GM21529 (cell line): ENCODE results near the gene PDPN.
"Not testable (repeated sequence)": the region's sequence is repeated elsewhere in the genome, so short reads cannot be mapped to it uniquely, and the experiment has no call there.

Source experiments
- ATAC-seq: cut with Tn5 transposase; IDR thresholded peaks from one replicate; pipeline ENCODE4 v1.9.1; 2021; ENCODE audit not compliant: unreplicated experiment

PDPN gene, protein sequence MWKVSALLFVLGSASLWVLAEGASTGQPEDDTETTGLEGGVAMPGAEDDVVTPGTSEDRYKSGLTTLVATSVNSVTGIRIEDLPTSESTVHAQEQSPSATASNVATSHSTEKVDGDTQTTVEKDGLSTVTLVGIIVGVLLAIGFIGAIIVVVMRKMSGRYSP

DNA sequence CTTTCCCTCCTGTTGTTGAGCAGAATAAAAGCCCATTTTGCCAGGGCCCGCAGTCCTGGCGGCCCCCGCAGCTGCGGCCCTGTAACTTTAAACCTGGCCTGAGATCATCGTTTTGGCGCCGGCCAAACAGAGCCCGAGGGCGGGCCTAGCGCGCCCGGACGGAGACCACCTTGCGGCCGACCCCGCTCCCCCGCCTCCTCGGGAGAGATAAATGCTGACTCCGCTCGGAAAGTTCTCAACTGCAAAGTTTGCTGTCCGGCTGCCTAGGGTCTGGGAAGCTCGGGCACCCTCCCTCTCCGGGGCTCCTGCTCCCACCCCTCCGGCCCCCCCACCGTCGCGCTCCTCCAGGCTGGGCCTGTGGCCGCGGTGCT is at the start of gene PDPN:
Gene PDPN, plus strand, starts transcription at position 238 of the 371 bp plus-strand sequence. CDS start 202 bp downstream, outside the sequence.
- no peak for ATAC-seq

DNA sequence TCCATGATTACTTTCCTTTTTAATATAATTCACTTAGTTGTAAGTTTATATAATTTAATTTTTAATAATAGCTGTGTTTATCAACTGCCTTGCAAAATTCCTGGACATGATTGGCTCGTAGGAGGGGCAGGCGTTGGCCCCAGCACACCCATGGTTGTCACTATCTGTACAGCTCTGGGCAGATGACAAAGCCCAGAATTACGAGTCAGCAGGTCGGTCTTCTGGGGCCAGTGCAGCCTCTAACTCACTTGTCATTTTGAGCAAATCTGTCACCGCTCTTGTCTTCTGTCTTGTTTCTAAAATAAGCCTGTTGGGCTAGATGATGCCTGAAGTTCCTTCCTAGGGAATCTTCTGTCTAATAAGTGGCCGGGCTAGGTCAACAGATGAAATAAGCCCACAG is 48.4 kb upstream of the PDPN start:
- no peak for ATAC-seq

DNA sequence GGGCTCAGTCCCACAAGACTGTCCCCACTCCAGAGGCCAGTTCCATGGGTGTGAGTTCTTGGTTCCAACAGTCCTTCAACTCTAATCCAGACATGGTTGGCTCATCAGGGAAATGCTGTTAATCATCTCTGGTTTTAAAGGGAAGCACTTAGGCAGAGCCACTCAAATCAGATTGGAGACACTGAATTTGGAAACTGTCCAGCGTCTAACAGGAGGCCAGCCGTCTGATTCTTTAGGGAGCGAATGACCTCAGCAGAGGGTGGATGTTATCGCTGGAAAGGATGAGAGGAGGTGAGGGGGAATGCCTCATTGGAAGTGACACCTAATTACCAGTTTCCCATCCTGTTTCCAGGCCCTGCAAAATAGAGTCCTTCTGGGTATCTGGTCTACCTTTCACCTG is 47.1 kb upstream of the PDPN start:
- no peak for ATAC-seq

DNA sequence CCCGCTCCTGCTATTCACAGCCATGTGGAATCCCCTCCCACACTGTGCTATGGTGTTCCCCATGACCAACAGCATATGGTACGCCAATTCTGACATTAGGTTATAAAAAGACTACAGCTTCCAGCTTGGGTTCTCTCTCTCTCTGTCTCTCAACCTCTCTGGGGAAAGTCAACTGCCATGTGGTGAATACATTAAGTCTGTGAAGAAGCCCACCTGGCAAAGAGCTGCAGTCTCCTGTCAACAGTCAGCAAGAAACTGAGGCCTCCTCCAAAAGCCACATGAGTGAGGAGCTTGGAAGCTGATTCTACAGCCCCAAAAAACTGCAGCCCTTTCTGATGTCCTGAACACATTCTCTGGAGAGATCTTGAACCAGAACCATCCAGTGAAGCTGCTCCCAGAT is 44.8 kb upstream of the PDPN start:
- ATAC-seq: no peak

DNA sequence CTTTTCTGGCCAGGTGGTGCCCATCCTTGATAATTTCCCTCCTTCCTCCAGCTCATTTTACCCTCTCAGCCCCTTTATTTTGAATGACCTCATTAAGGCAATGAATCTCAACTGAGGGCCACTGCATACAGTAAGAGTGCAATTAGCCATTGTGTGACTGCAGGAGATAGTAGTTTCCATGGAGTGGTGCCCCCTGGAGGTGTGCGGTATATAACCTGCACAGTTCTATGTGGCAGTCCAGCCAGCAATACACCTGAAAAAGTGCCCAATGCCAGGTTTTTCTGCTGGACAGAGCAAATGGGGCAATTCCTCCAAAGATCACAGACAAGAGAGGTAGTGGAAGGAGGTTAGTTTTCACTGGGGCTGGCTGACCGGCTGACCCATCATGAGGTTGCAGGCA is 43.9 kb upstream of the PDPN start:
- ATAC-seq: no peak

DNA sequence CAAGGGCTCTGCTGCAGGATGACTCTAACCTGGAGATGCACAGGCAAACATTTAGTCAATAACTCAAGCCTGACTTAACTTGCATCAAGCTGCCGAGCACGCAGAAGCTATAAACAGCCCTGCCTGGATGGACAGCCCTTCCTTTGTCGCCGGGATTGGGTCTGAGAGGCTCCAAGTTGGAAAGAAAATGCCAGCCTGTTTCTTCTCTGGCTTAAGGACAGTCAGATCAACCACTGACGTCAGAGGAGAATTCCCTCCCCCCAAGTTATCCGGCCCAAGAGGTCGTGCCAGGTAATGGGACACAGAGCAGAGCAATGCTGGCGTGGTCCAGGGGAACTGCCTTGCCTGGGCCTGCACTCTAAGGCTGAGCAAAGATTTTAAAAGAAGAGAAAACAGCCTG is 42.8 kb upstream of the PDPN start:
- ATAC-seq: no peak

DNA sequence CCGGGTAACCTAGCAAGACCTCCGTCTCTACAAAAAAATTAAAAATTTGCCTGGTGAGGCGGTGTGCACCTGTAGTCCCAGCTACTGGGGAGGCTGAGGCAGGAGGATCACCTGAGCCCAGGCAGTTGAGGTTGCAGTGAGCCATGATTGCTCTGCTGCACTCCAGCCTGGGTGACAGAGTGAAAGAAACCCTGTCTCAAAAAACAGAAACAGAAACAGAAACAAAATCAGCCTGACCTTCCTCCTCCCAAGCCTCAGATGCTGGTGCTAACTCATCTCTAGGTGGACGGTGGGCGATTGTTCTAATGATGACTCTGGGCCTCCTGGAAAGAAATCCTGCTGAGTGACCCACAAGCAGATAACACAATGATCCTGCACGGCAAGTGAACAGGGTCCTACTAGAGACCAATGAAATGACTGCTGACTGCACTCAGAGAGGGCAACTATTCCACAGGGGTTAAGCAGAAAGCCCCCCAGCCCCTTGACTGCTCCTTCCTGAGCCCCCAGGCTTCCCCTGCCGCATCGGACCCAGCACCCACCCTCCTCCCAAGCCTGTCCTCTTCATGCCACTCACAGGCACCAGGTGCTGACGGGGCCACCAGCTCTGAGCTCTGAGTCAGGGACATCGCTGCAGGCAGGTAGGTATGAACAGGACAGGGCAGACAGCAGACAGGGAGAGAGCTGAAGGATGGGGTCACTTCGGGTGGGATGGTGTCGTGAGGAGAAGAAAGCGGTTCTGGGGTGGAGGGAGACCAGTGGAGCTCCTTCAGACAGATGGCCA is 42.0 kb upstream of the PDPN start:
- no peak for ATAC-seq

DNA sequence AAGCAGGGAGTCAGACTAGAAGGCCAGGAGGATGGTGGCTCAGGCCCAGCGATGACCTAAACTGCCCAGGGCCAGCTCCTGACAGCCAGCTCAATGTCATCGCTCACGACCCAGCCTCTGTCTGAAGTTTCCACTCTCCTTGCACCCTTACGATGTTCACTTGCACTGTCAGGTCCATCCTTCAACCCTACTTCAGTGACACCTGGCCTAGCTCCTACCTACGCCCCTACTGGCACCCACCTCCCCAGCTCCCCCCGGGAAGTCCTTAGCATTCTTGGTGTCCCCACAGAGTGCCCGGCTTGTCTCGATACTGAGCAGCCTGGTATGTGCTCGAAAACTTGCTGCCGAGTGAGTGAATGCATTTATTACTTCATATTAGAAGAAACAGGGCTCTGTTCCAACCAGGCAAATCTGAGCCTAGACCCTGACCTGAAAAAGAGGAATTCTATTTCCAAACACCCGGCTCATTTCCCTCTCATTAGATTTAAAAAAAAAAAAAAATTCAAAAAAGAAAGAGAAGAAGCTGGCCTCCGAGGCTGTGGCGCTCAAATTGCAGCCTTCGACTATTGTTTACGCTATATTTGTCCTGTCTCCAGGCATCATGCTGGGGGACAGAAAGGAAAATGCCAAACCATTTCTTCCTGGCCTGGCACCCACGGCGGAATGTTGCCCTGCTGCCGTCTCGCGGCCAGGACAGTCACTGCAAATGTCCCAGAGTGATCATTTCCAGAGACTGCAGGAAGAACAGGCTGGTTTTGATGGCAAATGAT is 40.0 kb upstream of the PDPN start:
- no peak for ATAC-seq

DNA sequence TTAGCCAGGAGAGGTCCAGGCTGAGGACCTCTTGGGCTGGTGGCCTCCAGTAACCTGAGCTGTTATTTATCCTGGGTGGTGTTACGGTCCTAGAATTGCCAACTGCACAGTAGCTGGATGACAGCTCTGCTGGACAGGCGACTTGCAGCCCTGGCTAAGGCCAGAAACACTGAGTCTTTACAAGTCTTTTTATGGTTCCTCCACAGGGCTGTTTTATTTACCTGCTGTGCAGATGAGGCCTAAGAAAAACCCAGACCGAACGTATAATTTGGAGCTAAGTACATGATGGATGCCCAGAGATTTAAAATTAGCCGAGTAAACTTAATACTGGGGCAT is 39.4 kb upstream of the PDPN start:
- no peak for ATAC-seq

DNA sequence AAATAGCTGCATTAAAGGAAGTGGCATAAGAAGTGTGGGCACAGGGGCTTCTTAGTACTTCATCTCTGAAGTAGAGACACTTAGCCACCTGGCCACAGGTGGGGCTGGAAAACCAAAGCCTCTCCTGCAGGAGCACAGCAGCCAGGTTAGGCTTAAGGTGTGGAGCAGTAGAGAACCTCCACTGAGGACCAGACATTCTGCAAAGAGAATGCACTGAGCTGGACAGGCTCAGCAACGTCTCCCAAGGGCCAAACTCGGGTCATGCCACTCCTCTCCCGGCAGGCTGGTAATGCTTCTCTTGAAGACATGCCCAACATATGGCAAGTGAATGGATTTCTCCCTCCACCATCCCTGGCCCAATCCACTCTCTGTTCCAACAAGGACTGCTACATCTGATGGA is 36.8 kb upstream of the PDPN start:
- no peak for ATAC-seq

DNA sequence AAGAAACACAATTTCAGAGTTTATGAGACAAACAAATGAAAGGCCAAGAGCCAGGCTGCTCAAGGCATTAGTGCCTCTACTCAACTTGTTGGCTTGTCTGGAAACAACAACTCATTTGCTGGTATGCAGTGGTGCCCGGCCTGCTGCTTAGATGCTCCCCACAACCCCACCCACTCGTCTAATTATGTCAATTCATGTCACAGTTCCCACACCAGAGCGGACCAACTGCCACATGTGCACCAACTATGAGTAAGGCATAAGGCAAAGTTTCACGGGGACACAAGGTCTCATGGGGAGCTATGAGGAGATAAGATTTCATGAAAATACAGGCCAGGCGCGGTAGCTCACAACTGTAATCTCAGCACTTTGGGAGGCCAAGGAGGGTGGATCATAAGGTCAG is 35.4 kb upstream of the PDPN start:
- ATAC-seq: no peak

DNA sequence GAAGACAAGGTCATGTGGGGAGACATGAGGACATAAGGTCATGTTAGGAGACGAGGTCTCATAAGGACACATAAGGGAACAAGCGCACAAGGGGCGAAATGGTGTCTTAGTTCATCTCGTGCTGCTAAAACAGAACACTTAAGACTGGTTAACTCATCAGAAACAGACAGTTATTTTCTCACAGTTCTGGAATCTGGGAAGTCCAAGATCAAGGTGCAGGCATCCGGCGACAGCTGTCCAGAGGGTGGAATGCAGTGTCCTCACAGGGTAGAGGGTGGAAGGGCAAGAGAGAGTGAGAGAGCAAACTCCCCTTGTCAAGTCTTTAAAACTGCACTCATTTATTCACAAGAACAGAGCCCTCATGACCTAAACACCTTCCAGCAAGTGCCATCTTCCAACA is 34.6 kb upstream of the PDPN start:
- no peak for ATAC-seq

DNA sequence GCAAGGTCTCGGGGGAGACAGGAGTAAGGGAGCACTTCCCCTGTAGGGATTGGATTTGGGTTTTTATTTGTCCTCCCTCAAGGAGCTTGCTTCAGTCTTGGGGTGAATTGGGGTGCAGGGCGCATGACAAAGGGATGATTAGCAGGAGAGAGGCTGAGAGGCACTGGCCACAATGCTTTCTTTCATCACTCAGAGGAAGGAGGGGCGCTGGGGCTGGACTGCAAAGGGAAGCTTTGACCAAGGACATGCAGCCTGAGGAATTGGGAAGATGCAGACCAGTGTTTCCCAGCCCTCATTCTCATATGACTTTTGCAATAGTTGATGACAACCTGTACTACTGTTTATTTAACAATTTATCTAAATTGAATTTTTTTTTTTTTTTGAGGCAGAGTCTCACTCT is 34.1 kb upstream of the PDPN start:
- ATAC-seq: no peak

DNA sequence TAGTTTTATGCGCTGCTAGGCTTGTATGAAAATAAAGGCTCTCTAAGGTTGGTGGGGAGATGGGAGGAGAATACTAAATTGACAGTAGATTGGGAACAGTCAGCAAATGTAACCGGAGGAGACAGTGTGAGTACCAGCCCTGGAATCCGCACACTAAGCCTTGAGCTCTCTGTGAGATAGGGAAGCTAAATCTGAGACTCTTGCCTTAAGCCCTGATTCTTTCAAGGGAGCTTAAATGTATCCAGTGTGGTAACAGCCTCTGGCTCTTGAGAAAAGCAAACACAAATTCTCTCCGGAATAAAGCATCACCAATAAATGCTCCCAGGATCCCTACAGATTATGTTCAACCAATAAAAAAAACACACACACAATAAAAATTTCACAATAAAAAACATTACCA is 33.0 kb upstream of the PDPN start:
- ATAC-seq: no peak

DNA sequence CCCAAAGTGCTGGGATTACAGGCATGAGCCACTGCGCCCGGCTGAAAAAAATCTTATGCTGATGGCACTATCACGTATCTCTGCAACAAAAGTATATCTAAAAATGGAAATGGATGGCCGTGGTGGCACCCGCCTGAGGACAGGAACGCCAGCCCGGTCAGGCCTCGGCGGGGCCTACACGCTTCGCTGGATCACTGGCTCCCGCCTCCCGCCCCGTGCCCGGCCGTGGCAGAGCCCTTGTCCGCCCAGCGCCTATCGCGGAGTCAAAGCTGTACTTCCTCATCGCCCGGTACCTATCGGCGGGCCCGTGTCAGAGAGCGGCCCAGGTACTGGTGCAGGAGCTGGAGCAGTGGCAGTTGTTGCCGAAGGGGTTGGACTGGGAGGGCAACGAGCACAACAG is 28.8 kb upstream of the PDPN start:
- no peak for ATAC-seq

DNA sequence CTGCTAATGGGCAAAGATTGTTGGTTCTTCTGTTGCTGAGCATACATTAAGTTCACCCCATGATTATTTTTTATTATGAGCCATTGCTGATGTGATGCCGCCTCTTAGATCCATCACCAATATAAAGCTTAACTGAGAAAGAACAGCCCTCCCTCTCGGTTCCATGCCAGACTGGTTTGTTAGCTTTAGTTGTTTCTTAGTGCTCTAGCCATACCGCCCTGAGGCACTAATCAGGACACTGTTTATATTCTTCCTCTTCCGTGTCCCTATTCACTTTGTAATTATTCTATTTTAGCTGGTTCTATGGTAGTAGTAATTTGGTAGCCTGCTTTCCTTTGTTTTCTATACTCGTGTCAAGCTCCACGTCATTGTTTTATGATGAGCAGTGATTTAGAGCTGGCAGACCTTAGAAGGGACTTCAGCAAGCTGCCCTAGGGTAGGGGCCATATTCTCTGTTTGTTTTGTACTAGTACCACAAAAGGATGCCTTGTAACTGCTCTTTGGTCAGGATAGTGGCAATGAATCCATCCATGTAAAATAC is 27.3 kb upstream of the PDPN start:
- no peak for ATAC-seq

DNA sequence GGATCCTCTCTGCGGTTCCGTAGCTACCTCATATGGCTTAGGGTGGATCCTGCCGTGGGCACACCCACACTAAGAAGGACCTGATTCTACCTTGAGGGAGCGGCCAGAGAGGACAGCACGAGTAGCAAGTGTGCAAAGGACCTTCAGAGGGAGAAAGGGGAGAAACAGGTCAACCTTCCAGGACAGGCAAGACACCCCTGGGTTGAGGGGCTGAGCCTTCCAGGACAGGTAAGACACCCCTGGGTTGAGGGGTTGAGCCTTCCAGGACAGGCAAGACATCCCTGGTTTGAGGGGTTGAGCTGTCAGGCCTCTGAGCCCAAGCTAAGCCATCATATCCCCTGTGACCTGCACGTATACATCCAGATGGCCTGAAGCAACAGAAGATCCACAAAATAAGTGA is 23.1 kb upstream of the PDPN start:
- ATAC-seq: no peak

DNA sequence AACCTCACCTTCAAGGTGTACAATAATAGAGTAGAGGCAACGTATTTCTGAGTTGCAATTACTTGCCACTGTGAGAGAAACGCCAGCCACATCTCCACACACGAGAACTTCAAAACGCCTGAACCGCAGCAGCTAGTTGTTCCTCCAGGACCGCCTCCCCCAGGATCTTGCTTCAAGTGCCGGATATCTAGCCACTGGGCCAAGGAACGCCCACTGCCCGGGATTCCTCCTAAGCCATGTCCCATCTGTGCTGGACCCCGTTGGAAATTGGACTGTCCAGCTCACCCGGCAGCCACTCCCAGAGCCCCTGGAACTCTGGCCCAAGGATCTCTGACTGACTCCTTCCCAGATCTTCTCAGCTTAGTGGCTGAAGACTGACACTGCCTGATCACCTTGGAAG is 20.7 kb upstream of the PDPN start:
- not testable (repeated sequence) for ATAC-seq

DNA sequence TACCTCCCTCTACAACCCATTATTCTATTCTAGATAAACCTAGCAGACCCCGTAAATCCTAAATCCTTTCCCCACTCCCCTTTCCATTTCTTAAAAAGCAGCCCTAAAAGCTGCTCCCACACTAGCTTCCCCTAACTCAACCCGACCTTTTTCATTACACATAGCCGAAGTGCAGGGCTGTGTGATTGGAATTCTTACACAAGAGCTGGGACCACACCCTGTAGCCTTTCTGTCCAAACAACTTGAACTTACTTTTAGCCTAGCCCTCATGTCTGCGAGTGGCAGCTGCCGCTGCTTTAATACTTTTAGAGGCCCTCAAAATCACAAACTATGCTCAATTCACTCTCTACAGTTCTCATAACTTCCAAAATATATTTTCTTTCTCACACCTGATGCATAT is 19.6 kb upstream of the PDPN start:
- ATAC-seq: no peak

DNA sequence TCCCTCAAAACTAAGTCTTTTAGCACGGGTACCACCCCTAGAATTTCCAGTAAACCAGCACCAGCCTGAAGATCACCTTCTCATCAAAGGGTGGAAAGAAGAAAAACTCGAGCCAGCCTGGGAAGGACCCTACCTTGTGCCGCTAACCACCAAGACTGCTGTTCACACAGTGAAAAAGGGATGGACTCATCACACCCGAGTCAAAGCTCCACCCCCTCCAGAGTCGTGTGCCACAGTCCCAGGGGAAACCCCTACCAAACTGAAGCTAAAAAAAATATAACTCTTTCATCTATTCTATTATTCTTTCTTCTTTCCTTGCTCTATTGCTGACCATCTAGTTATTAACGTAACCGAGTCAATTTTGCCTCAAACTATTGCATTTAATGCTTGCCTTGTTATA is 13.2 kb upstream of the PDPN start:
- not testable (repeated sequence) for ATAC-seq

DNA sequence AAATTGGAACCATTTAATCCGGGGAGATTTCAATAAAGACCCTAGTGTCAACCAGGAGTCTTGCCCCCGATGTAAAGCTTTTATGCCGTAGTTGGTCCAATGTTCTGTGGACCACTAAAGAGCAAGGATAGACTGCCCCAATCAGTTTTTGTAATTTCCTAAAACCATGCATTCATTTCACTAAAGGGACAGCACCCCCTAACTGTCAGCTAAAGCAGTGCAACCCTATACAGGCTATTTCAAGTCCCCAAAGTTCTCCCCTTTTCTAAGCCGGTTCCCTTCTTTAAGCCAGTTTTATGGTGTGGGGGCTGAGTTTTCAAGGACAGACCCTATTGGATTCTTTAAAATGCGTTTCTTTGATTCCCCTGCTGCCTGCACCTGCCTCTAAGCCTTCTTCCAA is 12.7 kb upstream of the PDPN start:
- ATAC-seq: no peak

DNA sequence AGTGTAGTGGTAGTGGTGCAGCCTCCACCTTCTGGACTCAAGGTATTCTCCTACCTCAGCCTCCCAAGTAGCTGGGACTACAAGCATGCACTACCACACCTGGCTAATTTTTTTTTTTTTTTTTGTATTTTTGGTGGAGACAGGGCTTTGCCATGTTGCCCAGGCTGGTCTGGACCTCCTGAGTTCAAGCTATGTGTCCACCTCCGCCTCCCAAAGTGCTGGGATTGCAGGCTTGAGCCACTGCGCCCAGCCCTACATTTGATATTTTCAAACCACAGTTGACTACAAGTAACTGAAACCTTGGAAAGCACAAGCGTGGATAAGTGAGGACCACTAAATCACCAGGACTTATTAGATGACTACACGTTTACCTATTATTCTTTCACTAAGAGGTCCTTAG is 10.0 kb upstream of the PDPN start:
- no peak for ATAC-seq
